Erythroblast (primary cell): ENCODE measurements around the gene TBC1D10B.

ENCODE experiments used
- GATA1 ChIP-seq: IDR thresholded peaks from 2 replicates; pipeline ENCODE4 v1.6.1; 2011; ENCODE audit warnings: low read depth, mild to moderate bottlenecking, control low read depth, low read length, moderate library complexity
- POLR2A ChIP-seq: IDR thresholded peaks from 2 replicates; pipeline ENCODE4 v1.6.1; 2011; ENCODE audit warnings: mild to moderate bottlenecking, low read length

DNA sequence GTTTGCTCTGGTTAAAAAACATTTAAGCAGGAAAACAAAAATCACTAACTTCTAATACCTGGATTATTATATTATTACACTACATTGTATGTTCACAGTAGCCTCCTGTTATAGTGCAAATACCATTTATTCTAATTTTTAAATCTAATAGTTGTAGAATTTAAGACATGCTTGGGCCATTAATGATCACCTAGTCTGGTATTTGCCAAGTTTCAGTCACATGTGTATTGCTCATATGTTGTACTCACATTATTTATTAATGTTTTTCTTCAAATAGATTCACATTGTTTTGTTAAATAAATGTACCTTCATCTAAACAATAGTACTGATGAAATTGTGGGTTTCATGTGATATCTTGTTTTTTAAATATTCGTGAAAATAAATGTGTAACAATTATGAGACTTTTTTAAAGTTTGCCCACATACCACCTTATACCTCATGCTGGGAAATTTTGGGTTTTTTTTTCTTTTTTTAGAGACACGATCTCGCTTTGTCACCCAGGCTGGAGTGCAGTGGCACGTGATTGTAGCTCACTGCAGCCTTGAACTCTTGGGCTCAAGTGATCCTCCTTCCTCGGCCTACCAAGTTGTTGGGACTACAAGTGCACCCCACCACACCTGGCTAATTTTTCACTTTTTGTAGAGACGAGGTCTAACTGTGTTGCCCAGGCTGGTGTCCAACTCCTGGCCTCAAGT lies 43.0 kb upstream of the TBC1D10B start:
- TF ChIP-seq POLR2A (no peak), GATA1 (no peak)
